ENCODE results near the gene FAU. TPM values are rescaled to one million over a fixed set of nuclear protein-coding genes. Genes with fewer than 3 reads are reported as not detected.

FAU gene
- total and polyA plus RNA-seq, 2 of the 13 experiments (the other 11 are each of a cell fraction or from before 2014, with no cell fraction given), result 374 to 869 TPM

- no peak for TF ChIP-seq SALL2 (CRISPR knock-in tag; IDR thresholded peaks at IDR 0.05)
- TF ChIP-seq FUBP1 (CRISPR knock-in tag; IDR thresholded peaks at IDR 0.05; ENCODE audit: borderline replicate concordance), result no peak
- no peak for TF ChIP-seq XBP1 (CRISPR knock-in tag; IDR thresholded peaks at IDR 0.05)
- TF ChIP-seq ZFY (CRISPR knock-in tag; IDR thresholded peaks at IDR 0.05), result peak; percentile 71
- TF ChIP-seq ZMYM4 (CRISPR knock-in tag; IDR thresholded peaks at IDR 0.05), result 0 out of 2 replicates have a peak, but pooled peaks have one; percentile 47
- TF ChIP-seq ZBTB49 (CRISPR knock-in tag; IDR thresholded peaks at IDR 0.05; ENCODE audit: borderline replicate concordance), result no peak
- no peak for TF ChIP-seq GTF3A (CRISPR knock-in tag; conservative IDR thresholded peaks at IDR 0.05)
- TF ChIP-seq TFDP1 (CRISPR knock-in tag; IDR thresholded peaks at IDR 0.05; ENCODE audit: borderline replicate concordance), result peak; percentile 54; the same call in 1 of the 2 replicates
- no peak for TF ChIP-seq ZSCAN12 (CRISPR knock-in tag; IDR thresholded peaks at IDR 0.05)
- peak; percentile 71; the same call in 1 of the 2 replicates for TF ChIP-seq HOXA9 (CRISPR knock-in tag; IDR thresholded peaks at IDR 0.05; ENCODE audit: borderline replicate concordance)
- no peak for TF ChIP-seq ZNF646 (CRISPR knock-in tag; IDR thresholded peaks at IDR 0.05)
- TF ChIP-seq ZBTB2 (CRISPR knock-in tag; IDR thresholded peaks at IDR 0.05; ENCODE audit: low read depth), result no peak
- peak; percentile 52; the same call in 1 of the 2 replicates for TF ChIP-seq ZNF780A (CRISPR knock-in tag; IDR thresholded peaks at IDR 0.05)
- TF ChIP-seq SKI (IDR thresholded peaks at IDR 0.05; ENCODE audit: partially characterized antibody), result no peak
These were observed 9.2 kb downstream of the FAU start (continued) for GRCh38 chr11:65112546-65113360.

Data from HepG2 (cell line).